Tibial nerve (tissue), 4 donors: ENCODE measurements around the gene FRMD4A.

ENCODE experiments used
- EP300 ChIP-seq, 2 donors: sonication (generic); formaldehyde crosslinking; IDR thresholded peaks; one replicate each; pipeline ENCODE4 v1.6.1; 2017; ENCODE audit warnings: antibody characterized with exemption in 2 of 2, mild to moderate bottlenecking in 1 of 2
- POLR2A ChIP-seq, 2 donors: fragments of 450-650 bp; IDR thresholded peaks; one replicate each; pipeline ENCODE4 v1.6.1; 2017; ENCODE audit warnings: antibody characterized with exemption in 2 of 2, mild to moderate bottlenecking in 2 of 2, moderate library complexity in 2 of 2
- TF ChIP-seq, protein P1 (sequence below), 5 experiments: fragments of 200-600 bp in 3 of 5; fragments of 450-650 bp in 2 of 5; sonication (generic) in 3 of 5; IDR thresholded peaks; one replicate each; pipeline ENCODE4 v1.5.1; 2016 to 2019; ENCODE audit warnings: antibody characterized with exemption in 5 of 5, mild to moderate bottlenecking in 3 of 5, moderate library complexity in 2 of 5

DNA sequence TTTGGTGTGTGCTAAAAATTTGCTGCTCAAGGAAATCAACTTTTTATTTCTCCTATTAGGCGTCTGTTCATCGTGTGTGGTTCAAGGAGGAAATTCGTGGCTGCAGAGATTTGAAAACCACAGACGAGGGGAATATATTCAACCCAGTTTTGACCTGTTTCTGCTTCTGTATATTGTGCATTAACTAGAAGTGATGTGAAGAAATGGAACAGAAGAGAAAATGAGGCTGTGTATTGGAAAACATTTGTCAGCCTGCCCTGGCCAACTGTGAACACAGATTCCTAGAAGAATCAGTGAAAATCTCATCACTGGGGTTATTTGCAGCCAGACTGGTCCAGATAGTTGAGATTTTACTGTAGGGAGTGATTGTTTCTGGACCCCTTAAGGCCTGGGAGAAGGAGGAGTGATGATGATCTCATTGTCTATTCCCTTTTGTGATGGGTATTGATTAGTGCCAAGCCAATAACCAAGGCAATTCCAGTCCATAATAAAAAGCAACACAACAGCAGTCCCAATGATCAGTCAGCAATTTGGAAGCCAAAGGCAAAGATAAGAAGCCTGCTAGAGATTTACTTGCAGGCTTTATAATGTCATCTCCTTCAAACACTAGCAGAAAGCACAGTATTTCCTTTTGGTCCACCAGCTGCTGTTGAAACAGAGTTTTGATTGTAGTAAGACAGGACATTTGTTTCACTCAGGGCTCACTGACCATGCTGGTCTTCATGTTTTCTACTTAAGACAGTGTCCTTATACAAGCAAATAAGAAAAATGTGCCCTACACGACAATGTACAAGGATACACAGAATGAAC lies 404.5 kb downstream of the FRMD4A start:
- TF ChIP-seq, protein P1, sequence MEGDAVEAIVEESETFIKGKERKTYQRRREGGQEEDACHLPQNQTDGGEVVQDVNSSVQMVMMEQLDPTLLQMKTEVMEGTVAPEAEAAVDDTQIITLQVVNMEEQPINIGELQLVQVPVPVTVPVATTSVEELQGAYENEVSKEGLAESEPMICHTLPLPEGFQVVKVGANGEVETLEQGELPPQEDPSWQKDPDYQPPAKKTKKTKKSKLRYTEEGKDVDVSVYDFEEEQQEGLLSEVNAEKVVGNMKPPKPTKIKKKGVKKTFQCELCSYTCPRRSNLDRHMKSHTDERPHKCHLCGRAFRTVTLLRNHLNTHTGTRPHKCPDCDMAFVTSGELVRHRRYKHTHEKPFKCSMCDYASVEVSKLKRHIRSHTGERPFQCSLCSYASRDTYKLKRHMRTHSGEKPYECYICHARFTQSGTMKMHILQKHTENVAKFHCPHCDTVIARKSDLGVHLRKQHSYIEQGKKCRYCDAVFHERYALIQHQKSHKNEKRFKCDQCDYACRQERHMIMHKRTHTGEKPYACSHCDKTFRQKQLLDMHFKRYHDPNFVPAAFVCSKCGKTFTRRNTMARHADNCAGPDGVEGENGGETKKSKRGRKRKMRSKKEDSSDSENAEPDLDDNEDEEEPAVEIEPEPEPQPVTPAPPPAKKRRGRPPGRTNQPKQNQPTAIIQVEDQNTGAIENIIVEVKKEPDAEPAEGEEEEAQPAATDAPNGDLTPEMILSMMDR (IDR thresholded peaks at IDR 0.05): no peak
- TF ChIP-seq POLR2A (IDR thresholded peaks at IDR 0.05): no peak
- no peak for TF ChIP-seq EP300 (IDR thresholded peaks at IDR 0.05)
